ENCODE results near the gene HSPB9.

The HSPB9 gene

DNA sequence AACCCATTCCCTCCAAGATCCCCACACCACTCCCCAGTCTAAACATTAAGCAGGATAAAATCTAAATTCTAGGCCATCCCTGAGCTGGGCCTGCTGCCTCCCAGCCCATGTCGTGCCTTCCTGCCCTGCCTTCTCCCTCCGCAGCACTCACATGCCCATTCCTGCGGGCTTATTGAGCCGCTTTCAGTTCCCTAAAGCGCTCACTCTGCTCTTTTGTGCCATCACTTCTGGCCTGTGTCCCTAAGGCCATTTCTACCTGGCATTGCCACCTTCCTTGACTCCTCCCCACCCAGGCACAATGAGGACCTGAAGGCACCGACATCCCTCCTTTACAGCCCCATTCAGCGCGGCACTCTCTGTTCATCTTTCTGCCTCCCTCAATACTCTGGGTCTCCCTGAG, 45.2 kb downstream of the HSPB9 start:
- TF ChIP-seq, protein P1, sequence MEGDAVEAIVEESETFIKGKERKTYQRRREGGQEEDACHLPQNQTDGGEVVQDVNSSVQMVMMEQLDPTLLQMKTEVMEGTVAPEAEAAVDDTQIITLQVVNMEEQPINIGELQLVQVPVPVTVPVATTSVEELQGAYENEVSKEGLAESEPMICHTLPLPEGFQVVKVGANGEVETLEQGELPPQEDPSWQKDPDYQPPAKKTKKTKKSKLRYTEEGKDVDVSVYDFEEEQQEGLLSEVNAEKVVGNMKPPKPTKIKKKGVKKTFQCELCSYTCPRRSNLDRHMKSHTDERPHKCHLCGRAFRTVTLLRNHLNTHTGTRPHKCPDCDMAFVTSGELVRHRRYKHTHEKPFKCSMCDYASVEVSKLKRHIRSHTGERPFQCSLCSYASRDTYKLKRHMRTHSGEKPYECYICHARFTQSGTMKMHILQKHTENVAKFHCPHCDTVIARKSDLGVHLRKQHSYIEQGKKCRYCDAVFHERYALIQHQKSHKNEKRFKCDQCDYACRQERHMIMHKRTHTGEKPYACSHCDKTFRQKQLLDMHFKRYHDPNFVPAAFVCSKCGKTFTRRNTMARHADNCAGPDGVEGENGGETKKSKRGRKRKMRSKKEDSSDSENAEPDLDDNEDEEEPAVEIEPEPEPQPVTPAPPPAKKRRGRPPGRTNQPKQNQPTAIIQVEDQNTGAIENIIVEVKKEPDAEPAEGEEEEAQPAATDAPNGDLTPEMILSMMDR (IDR thresholded peaks at IDR 0.05; ENCODE audit: insufficient read depth, low read length, missing control alignments) = no peak
- H3K4me3 ChIP-seq (ENCODE audit: low read depth, low read length) = no peak overlapping the region
- ChIA-PET CTCF (interaction anchor here (1.0 to 1.3 kb wide), 2 partner anchors 12 to 14 kb away, joined by 4 read pairs; partner anchors contain the start of gene RAB5C), POLR2A (no interaction called here)
- no peak for DNase-seq (ENCODE audit: low read depth, low spot score)

DNA sequence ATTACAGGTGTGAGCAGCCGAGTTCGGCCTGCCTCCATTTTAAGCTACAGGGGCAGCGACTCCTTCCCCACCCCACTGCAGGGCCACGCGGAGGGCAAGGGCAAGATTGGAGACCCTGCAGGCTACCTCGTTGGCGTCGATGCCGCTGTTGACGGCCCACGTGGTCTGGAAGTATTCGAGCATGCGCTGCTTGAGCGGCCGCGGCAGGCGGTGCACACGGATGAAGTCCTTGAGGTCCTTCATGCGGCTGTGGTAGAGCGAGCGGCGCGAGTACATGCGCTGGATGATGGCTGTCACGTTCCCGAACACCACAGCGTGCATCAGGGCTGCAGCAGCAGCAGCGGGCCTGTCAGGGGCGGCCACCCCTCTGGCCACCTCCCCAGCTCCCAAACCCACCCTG, 46.7 kb downstream of the HSPB9 start:
- H3K4me3 ChIP-seq (ENCODE audit: low read depth, low read length) = no peak overlapping the region
- no peak for DNase-seq (ENCODE audit: low read depth, low spot score)
- TF ChIP-seq, protein P1 (IDR thresholded peaks at IDR 0.05; ENCODE audit: insufficient read depth, low read length, missing control alignments) = no peak
- CTCF ChIA-PET = no interaction called here
- POLR2A ChIA-PET = no interaction called here

DNA sequence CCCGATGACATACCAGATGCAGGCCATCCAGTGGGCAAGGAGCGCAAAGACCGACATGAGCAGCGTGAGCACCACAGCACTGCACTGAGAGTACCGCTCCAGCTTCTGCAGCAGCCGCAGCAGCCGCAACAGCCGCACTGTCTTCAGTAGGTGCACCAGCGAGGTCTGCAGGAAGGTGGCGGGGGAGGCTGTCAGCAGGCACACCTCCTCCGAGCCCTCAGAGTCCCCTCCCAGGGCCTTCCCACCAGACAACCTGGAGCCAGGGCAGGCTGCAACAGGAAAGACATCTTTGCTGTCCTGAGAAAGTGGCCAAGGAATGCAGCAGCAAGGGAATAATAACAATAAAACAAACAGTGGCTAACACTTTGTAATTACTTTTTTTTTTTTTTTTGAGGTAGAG, 49.2 kb downstream of the HSPB9 start:
- TF ChIP-seq, protein P1 (IDR thresholded peaks at IDR 0.05; ENCODE audit: insufficient read depth, low read length, missing control alignments) = no peak
- no peak overlapping the region for H3K4me3 ChIP-seq (ENCODE audit: low read depth, low read length)
- ChIA-PET CTCF (interaction anchor here (1.1 kb wide), 1 partner anchor 10 kb away, joined by 5 read pairs; no protein-coding TSS in a partner anchor), POLR2A (no interaction called here)
- DNase-seq (ENCODE audit: low read depth, low spot score) = no peak

All from AG04449 (cell line).